HG02840 (cell line): ENCODE data around the gene UBE2Q1.

ENCODE experiments used
- ATAC-seq: cut with Tn5 transposase; IDR thresholded peaks from one replicate; pipeline ENCODE4 v1.9.1; 2021; ENCODE audit warnings: mild to moderate bottlenecking, moderate library complexity, moderate number of reproducible peaks; ENCODE audit not compliant: unreplicated experiment, low FRiP score

UBE2Q1 gene

GRCh38 chr1:154519591-154519991 is 38.9 kb downstream of the UBE2Q1 start:
- no peak for ATAC-seq

DNA sequence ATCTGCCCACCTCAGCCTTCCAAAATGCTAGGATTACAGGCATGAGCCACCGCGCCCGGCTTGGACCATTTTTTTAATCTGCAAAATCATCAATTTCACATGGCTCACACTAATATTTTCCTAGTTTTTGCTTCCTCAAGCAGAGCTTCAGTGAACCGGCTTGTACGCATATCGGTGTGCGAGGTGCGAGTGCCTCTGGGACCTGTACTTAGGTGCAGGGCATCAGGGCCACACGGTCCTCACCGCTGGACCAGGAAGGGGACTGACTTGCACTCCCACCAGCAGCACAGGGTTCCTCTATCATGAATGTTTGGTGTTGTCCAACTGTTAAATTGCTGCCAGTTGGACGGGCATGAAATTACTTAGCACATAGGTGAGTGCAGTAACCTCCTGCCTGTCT is 40.8 kb downstream of the UBE2Q1 start:
- no peak for ATAC-seq

GRCh38 chr1:154514066-154514553 is 44.4 kb downstream of the UBE2Q1 start:
- no peak for ATAC-seq

- no peak for ATAC-seq
Measured at GRCh38 chr1:154512760-154513159, 45.7 kb downstream of the UBE2Q1 start.

- no peak for ATAC-seq
Measured at GRCh38 chr1:154503898-154504297, 54.6 kb downstream of the UBE2Q1 start.

DNA sequence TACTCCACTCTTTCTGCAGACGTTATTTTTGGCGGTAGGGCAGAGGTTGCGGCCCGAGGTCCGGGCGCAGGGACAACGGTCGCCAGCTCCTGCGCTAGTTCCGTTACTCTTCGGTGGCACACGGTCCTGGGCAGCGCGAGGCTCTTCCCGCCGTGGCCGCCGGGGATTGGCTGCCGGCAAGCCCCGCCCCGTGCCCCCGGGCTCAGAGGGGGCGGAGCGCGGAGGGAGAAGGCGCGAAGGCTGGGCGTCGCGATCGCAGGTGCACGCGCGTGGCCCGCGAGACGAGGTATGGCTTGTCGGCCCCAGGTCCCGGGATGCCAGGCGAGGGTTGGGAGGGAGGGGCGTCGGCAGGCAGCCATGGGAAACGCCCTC is 55.7 kb downstream of the UBE2Q1 start:
- no peak for ATAC-seq

DNA sequence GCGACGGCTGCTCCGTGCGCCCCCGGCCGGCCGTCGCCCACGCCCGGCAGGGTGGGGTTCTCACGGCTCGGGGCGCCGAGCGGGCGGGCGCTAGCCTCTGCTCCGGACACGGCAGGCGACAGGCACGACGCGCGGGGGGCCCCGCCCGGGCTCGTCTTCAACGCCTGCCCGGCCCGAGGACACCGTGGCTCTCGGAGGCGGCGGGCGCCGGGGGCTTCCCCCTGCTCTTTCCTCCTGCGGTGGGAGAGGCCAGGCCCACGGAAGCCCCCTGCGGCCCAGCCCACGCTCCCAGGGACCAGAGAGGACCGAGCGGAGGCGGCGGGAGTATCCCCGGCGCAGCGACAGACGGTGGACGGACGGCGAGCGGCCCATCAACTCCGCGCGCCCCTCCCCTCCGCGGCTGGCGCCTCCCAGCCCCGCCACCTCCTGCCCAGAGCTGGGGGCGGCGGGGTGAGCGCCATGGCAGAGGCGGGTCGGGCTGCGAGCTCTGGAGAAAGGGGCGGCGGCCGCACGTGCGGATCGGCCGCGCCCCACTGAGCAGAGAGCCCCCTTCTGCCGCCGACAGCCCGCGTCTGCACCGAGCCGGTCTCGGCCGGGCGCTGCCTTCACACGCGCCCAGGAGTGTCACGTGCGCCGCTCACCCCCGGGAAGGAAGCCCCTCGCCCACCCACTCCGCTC is 56.3 kb downstream of the UBE2Q1 start, which contains the start of the genes SHE and TDRD10:
SHE (minus strand) TSS at position 347 of the 678 bp plus-strand sequence. CDS start 386 bp downstream, outside the sequence.
TDRD10 (plus strand) TSS at position 154 of the 678 bp plus-strand sequence. CDS start 4,685 bp downstream, outside the sequence.
- ATAC-seq = no peak

DNA sequence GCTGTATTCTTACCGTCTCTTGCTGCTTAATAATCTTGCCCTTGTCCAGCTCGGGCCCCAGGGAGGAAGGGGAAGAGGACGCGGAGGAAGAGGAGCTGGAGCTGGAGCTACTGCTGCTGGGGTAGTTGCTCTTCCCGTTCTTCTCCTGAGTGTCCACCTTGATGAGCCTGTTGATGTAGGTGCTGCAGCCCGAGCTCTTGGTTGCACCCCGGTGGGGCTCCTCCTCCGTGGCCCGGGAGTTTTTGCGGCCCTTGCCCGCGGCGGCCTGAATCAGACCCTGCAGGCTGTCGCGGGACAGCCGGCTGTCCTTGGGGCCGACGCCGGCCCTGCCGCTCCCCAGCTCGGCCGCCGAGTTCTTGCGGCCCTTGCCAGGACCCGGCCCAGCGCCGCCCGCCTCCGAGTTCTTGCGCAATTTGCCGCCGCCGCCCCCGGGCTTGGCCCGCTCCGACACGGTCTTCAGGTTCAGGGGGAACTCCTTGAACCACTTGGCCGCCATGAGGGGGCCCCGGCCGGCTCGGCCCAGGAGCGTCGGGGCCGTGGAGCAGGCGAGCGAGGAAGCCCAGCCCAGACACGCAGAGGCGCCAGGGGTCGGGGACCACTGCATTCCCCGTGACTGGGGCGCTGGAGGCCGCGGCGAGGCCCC is 56.9 kb downstream of the UBE2Q1 start:
- ATAC-seq = no peak

- ATAC-seq = no peak
Measured at GRCh38 chr1:154500533-154500932, 57.9 kb downstream of the UBE2Q1 start.

GRCh38 chr1:154499446-154499845 is 59.0 kb downstream of the UBE2Q1 start:
- ATAC-seq = no peak
